Kidney (tissue), 14 donors: ENCODE measurements around the gene ZNF497. TPM values are rescaled to one million over a fixed set of nuclear protein-coding genes. Genes with fewer than 3 reads are reported as not detected.

ENCODE experiments used
- DNase-seq, 5 donors: peaks; one replicate each; pipeline ENCODE4 v3.0.0-alpha.2; 2013 to 2020
- FAIRE-seq: peaks from 2 replicates; lab custom pipeline; 2012; peaks lifted over from hg19 to GRCh38; lab: Jason Lieb, UNC
- H3K27ac ChIP-seq, 2 donors: one replicate each; pipeline ENCODE4 v1.7.0; 2013; ENCODE audit warnings: low read depth in 2 of 2, low read length in 2 of 2, inconsistent platforms in 1 of 2
- H3K27me3 ChIP-seq: one replicate; pipeline ENCODE4 v1.7.1; 2013; ENCODE audit warnings: low read length, inconsistent platforms; ENCODE audit not compliant: control insufficient read depth, insufficient read depth
- H3K36me3 ChIP-seq, 3 donors: one replicate each; pipeline versions ENCODE4 v1.7.0 to v1.7.1; 2013; ENCODE audit warnings: low read length in 3 of 3, control low read depth in 1 of 3, inconsistent platforms in 1 of 3; ENCODE audit not compliant: insufficient read depth in 3 of 3, control insufficient read depth in 2 of 3
- H3K4me1 ChIP-seq, 3 donors: one replicate each; pipeline versions ENCODE4 v1.7.0 to v1.7.1; 2013; ENCODE audit warnings: low read length in 3 of 3, inconsistent platforms in 1 of 3, low read depth in 1 of 3; ENCODE audit not compliant: control insufficient read depth in 2 of 3, insufficient read depth in 2 of 3
- H3K4me3 ChIP-seq, 3 donors: one replicate each; pipeline versions ENCODE4 v1.7.0 to v1.8.1; 2013; ENCODE audit warnings: low read length in 3 of 3, control low read depth in 1 of 3, inconsistent platforms in 1 of 3
- H3K9ac ChIP-seq, 3 donors: one replicate each; pipeline versions ENCODE4 v1.7.0 to v1.7.1; 2013; ENCODE audit warnings: low read length in 3 of 3, control low read depth in 1 of 3, inconsistent platforms in 1 of 3
- H3K9me3 ChIP-seq, 3 donors: one replicate each; pipeline versions ENCODE4 v1.7.0 to v1.7.1; 2013; ENCODE audit warnings: low read length in 3 of 3, control low read depth in 1 of 3, inconsistent platforms in 1 of 3; ENCODE audit not compliant: control insufficient read depth in 2 of 3, insufficient read depth in 1 of 3
- intact Hi-C: fragments of 100-400 bp; cut with DNase I; formaldehyde crosslinking; loops from one replicate; pipeline ENCODE4 v1.11.1; 2022
- microRNA-seq: library from miRNA; unstranded; fragments of <30 nt; microRNA quantifications from one replicate; pipeline ENCODE4 v1.2.0, GENCODE V29; 2020
- polyA plus RNA-seq: library from polyadenylated mRNA; stranded (reverse); fragments of 350-450 nt; fragmentation: Illumina TruSeq; extraction: RNeasy Lipid Tissue Mini Kit (QIAGEN cat#74804); gene quantifications from one replicate; pipeline ENCODE4 v1.2.3, GENCODE V29; 2014; ENCODE audit warnings: low read depth, low replicate concordance; ENCODE audit not compliant: insufficient read depth
- total RNA-seq: library from RNA; stranded (reverse); fragmentation: NEBNext Ultra II Directional; extraction: Animal tissue kit (Norgen Biotek cat#: 25700); gene quantifications from one replicate; pipeline ENCODE4 v1.2.1, GENCODE V29; 2021
- TF ChIP-seq, protein P1 (sequence below): IDR thresholded peaks from 3 replicates; pipeline ENCODE4 v1.5.1; 2012; ENCODE audit warnings: mild to moderate bottlenecking, moderate library complexity, borderline replicate concordance; ENCODE audit not compliant: insufficient read depth; ENCODE audit errors: extremely low read depth
- donor health status: control.
- donor health status: control.
- donor health status: control.
- donor health status: control.
- donor health status: control.
- donor health status: DM: yes; HTN: yes; CAD: no.
- donor health status: Normal renal cell carcinoma (clear cell type).

ZNF497 gene
- total and polyA plus RNA-seq, 2 donors from 2014 or later: 1.7 to 5.0 TPM

DNA sequence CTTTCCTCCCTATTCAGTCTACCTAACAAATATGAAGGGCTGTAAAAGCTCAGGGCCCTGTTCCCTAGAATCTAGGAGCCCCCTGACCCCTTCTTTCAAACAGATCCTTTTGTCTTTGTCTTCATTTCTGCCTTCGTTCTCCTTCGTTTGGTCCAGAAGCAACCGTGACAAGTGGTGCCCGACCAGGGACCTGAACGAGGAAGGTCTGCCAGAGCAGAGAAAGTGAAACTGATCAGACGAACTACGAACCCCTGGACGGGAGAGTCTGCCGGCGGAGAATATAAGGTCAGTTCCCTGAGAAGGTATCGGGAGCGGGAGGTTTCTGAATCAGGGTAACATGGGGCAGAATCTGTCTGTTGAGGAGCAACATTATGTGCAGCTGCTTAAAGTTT is 56.6 kb downstream of the ZNF497 start:
- FAIRE-seq (no peak), DNase-seq (peak in 1 of 5 donors; percentile 14)
- H3K4me1 ChIP-seq: peaks cover 0 to 10% (median 0%) of the 10 kb centered on the region in 3 donors
- peaks cover 2 to 8% (median 3%) of the 10 kb centered on the region in 3 donors for H3K36me3 ChIP-seq
- H3K27ac ChIP-seq: peak overlapping the region in 1 of 2 donors; percentile 88
- intact Hi-C loops: no loop called here
- H3K27me3 ChIP-seq: no peaks in the 10 kb centered on the region
- H3K9me3 ChIP-seq: no peaks in the 10 kb centered on the region
- H3K9ac ChIP-seq: peak overlapping the region; percentile 70 to 88 (median 87)
- TF ChIP-seq, protein P1, sequence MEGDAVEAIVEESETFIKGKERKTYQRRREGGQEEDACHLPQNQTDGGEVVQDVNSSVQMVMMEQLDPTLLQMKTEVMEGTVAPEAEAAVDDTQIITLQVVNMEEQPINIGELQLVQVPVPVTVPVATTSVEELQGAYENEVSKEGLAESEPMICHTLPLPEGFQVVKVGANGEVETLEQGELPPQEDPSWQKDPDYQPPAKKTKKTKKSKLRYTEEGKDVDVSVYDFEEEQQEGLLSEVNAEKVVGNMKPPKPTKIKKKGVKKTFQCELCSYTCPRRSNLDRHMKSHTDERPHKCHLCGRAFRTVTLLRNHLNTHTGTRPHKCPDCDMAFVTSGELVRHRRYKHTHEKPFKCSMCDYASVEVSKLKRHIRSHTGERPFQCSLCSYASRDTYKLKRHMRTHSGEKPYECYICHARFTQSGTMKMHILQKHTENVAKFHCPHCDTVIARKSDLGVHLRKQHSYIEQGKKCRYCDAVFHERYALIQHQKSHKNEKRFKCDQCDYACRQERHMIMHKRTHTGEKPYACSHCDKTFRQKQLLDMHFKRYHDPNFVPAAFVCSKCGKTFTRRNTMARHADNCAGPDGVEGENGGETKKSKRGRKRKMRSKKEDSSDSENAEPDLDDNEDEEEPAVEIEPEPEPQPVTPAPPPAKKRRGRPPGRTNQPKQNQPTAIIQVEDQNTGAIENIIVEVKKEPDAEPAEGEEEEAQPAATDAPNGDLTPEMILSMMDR: no peak
- peak overlapping the region; percentile 80 to 97 (median 94) for H3K4me3 ChIP-seq

DNA sequence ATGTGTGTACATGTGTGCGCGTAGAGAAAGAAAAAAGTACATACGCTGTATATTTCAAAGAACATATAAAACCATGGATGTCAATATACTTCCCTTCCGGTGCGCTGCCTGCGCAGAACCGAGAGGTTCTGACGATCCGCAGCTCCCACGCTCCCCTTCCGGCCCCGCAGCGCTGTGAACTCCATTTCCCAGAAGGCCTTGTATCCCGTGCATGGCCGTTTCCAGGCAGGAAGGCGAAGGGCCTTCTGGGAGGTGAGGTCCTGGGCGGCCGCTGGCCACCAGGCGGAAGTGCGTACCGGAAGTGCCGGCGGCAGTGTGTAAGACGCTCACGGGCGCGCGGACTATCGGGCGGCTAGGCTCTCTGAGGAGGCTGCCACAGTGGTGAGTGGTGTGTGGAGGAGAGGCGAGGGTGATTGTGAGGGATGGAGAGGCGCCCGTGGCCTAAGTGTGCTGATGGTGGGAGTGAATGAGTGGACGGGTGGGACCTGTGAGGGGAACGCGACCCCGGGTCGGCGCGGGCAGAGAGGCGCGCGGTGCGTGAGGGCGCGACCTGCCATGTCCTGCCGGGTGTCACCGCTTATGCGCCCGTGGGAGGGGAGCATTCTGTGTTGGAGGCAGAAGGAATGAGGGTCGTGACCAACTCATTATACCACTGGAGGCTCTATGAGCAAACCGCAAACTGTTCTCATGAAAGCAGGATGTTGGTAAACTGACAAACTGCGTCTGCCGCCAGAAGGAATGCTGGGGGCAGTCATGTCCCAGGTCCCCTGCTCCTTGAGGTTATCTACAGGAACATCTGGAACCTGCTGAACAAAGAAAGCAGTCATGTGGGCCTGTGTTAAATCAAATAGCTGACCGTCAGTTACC is 57.3 kb downstream of the ZNF497 start, which contains the start of gene ERVK3-1:
ERVK3-1 (plus strand) TSS at position 313 of the 867 bp plus-strand sequence. CDS start 6,792 bp downstream, outside the sequence.
- Histone ChIP-seq H3K9me3 (no peaks in the 10 kb centered on the region), H3K4me1 (peaks cover 0 to 10% (median 0%) of the 10 kb centered on the region in 3 donors), H3K9ac (peak within 1 kb of the TSS; percentile 70 to 88 (median 87)), H3K27ac (peak within 1 kb of the TSS; percentile 88 to 97), H3K4me3 (peak within 1 kb of the TSS; percentile 80 to 97 (median 94)), H3K27me3 (no peaks in the 10 kb centered on the region), H3K36me3 (peaks cover 6 to 11% (median 7%) of the 10 kb centered on the region in 3 donors)
- DNase-seq (peak; percentile 96 to 99 (median 98)), FAIRE-seq (peak; percentile 83)
- intact Hi-C loops: no loop called here
- TF ChIP-seq, protein P1: peak; percentile 17

DNA sequence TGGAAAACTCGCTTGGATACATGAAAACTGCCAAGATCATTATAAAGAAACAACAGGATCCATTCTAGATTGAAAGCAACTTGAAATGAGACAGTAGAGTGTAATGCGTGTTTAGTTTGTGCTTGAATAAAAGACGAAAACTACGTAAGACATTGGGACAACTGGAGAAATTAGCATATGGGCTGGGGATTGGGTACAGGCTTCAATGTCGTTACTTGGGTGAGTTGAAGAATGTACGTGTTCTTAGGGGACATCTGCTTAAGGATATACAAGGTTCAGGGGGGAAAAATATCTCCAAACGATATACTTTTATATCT is 57.8 kb downstream of the ZNF497 start:
- H3K27me3 ChIP-seq: no peaks in the 10 kb centered on the region
- H3K9ac ChIP-seq: peak overlapping the region; percentile 44 to 88 (median 70)
- H3K4me1 ChIP-seq: peaks cover 0 to 10% (median 0%) of the 10 kb centered on the region in 3 donors
- TF ChIP-seq, protein P1: no peak
- intact Hi-C loops: no loop called here
- no peak for FAIRE-seq
- H3K9me3 ChIP-seq: no peaks in the 10 kb centered on the region
- peak overlapping the region; percentile 48 to 97 for H3K27ac ChIP-seq
- DNase-seq: no peak
- peak overlapping the region; percentile 80 to 97 (median 94) for H3K4me3 ChIP-seq
- H3K36me3 ChIP-seq: peaks cover 6 to 11% (median 7%) of the 10 kb centered on the region in 3 donors

Small RNAs within 50 kb of the gene (microRNA-seq; reads per million reads assigned to microRNA genes)
- gene MIR4754: not detected
- gene MIR6806: not detected

Other genes starting within 250 kb of the ZNF497 start
- gene ZNF329, start 212.0 kb downstream of the ZNF497 start, total RNA-seq: 12.5 TPM
- gene ZNF329, start 212.0 kb downstream of the ZNF497 start, polyA plus RNA-seq: 8.4 TPM
- 42.4 TPM for gene ZNF274, start 179.7 kb downstream of the ZNF497 start, total RNA-seq
- 10.9 TPM for gene ZNF274, start 179.7 kb downstream of the ZNF497 start, polyA plus RNA-seq
- 39.3 TPM for gene ZNF544, start 133.8 kb downstream of the ZNF497 start, total RNA-seq
- gene ZNF544, start 133.8 kb downstream of the ZNF497 start, polyA plus RNA-seq: 19.4 TPM
- 9.0 TPM for gene ZNF8, start 83.8 kb downstream of the ZNF497 start, total RNA-seq
- 1.3 TPM for gene ZNF8, start 83.8 kb downstream of the ZNF497 start, polyA plus RNA-seq
- gene ERVK3-1, start 57.4 kb downstream of the ZNF497 start, total RNA-seq: 35.4 TPM
- 41.6 TPM for gene ERVK3-1, start 57.4 kb downstream of the ZNF497 start, polyA plus RNA-seq
- 3.3 TPM for gene ZSCAN22, start 35.8 kb downstream of the ZNF497 start, total RNA-seq
- gene ZSCAN22, start 35.8 kb downstream of the ZNF497 start, polyA plus RNA-seq: 1.1 TPM
- 10.9 TPM for gene A1BG, start 9.3 kb downstream of the ZNF497 start, total RNA-seq
- 19.0 TPM for gene A1BG, start 9.3 kb downstream of the ZNF497 start, polyA plus RNA-seq
- gene ZNF837, start 18.3 kb upstream of the ZNF497 start, total RNA-seq: 5.0 TPM
- gene ZNF837, start 18.3 kb upstream of the ZNF497 start, polyA plus RNA-seq: 3.6 TPM
- gene RPS5, start 24.5 kb upstream of the ZNF497 start, total RNA-seq: 802 TPM
- gene RPS5, start 24.5 kb upstream of the ZNF497 start, polyA plus RNA-seq: 929 TPM
- gene RNF225, start 32.9 kb upstream of the ZNF497 start, total RNA-seq: 0.25 TPM
- gene RNF225, start 32.9 kb upstream of the ZNF497 start, polyA plus RNA-seq: not detected
- 13.0 TPM for gene ZNF584, start 45.9 kb upstream of the ZNF497 start, total RNA-seq
- gene ZNF584, start 45.9 kb upstream of the ZNF497 start, polyA plus RNA-seq: 6.2 TPM
- gene ZNF132, start 77.4 kb upstream of the ZNF497 start, total RNA-seq: 7.8 TPM
- 2.9 TPM for gene ZNF132, start 77.4 kb upstream of the ZNF497 start, polyA plus RNA-seq
- gene ZNF324B, start 88.9 kb upstream of the ZNF497 start, total RNA-seq: 9.9 TPM
- gene ZNF324B, start 88.9 kb upstream of the ZNF497 start, polyA plus RNA-seq: 3.4 TPM
- 13.0 TPM for gene ZNF324, start 104.3 kb upstream of the ZNF497 start, total RNA-seq
- 3.9 TPM for gene ZNF324, start 104.3 kb upstream of the ZNF497 start, polyA plus RNA-seq
- gene ZNF446, start 113.6 kb upstream of the ZNF497 start, total RNA-seq: 13.3 TPM
- 12.6 TPM for gene ZNF446, start 113.6 kb upstream of the ZNF497 start, polyA plus RNA-seq
- gene SLC27A5, start 149.2 kb upstream of the ZNF497 start, total RNA-seq: 10.8 TPM
- 41.5 TPM for gene SLC27A5, start 149.2 kb upstream of the ZNF497 start, polyA plus RNA-seq
- 16.9 TPM for gene ZBTB45, start 157.1 kb upstream of the ZNF497 start, total RNA-seq
- gene ZBTB45, start 157.1 kb upstream of the ZNF497 start, polyA plus RNA-seq: 7.7 TPM
- gene TRIM28, start 181.3 kb upstream of the ZNF497 start, total RNA-seq: 229 TPM
- gene TRIM28, start 181.3 kb upstream of the ZNF497 start, polyA plus RNA-seq: 191 TPM
- 142 TPM for gene CHMP2A, start 192.4 kb upstream of the ZNF497 start, total RNA-seq
- gene CHMP2A, start 192.4 kb upstream of the ZNF497 start, polyA plus RNA-seq: 294 TPM
- 60.4 TPM for gene UBE2M, start 195.9 kb upstream of the ZNF497 start, total RNA-seq
- 98.0 TPM for gene UBE2M, start 195.9 kb upstream of the ZNF497 start, polyA plus RNA-seq
- gene MZF1, start 210.6 kb upstream of the ZNF497 start, total RNA-seq: 38.6 TPM
- gene MZF1, start 210.6 kb upstream of the ZNF497 start, polyA plus RNA-seq: 12.9 TPM